GM13977 (cell line): ENCODE measurements around the gene PORCN.
A peak's percentile ranks its signal among the peaks of the same experiment; 100 is the strongest.

Source experiments
- DNase-seq: peaks from one replicate; pipeline ENCODE4 v3.0.0; 2012; ENCODE audit warnings: low spot score
- in situ Hi-C: fragments of 300-500 bp; cut with MboI; formaldehyde crosslinking; loops from one replicate; pipeline ENCODE4 v1.12.0; 2022; ENCODE audit warnings: low sequenced_read_pairs, low pct_unique_long_range_greater_than_20kb, mixed read lengths, inconsistent platforms; ENCODE audit not compliant: unreplicated experiment
- TF ChIP-seq, protein P1 (sequence below): IDR thresholded peaks from 2 replicates; pipeline ENCODE4 v1.5.1; 2012; ENCODE audit warnings: mild to moderate bottlenecking, control low read depth; ENCODE audit not compliant: insufficient read depth; ENCODE audit errors: extremely low read depth, missing control alignments

The PORCN gene

DNA sequence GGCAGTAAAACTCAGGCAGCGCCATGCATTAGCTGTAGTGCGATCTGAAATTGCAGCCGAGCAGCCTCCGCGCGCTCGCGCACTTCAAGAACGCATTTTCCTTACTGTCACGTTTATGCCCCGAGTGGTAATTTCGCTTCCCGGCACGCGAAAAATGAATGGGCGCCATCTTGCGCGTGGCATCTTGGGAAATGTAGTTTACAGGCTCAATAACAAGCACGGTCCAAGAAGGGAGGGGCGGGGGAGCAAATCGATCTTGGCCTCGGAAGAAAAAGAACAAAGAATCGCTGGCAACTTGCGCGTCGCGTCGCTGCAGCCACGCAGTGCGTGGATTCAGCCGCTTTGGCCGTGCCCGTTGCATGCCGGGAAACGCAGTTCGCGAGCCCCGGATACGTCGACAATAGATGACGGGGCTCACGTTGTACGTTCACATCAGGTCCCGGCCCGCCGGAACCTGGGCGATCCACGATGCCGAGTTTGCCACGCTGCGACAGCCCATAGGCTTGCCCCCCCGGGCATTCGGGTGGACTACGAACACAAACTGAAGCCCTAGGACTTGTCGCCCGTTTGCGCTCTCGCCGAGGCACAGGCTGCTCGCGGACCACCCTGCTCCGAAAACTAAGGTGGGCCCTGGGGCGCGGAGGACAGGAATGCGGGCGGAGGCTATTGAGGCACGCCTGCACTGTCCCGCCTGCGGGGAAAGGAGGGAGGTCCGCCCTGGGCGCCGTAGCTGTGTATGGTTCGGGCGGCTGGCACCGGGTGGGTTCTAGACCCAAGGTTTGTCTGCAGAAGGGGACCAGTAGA, 32.8 kb upstream of the PORCN start, which contains the start of gene FTSJ1:
FTSJ1 (plus strand) TSS at position 426 of the 804 bp plus-strand sequence. CDS start 1,849 bp downstream, outside the sequence.
- TF ChIP-seq, protein P1, sequence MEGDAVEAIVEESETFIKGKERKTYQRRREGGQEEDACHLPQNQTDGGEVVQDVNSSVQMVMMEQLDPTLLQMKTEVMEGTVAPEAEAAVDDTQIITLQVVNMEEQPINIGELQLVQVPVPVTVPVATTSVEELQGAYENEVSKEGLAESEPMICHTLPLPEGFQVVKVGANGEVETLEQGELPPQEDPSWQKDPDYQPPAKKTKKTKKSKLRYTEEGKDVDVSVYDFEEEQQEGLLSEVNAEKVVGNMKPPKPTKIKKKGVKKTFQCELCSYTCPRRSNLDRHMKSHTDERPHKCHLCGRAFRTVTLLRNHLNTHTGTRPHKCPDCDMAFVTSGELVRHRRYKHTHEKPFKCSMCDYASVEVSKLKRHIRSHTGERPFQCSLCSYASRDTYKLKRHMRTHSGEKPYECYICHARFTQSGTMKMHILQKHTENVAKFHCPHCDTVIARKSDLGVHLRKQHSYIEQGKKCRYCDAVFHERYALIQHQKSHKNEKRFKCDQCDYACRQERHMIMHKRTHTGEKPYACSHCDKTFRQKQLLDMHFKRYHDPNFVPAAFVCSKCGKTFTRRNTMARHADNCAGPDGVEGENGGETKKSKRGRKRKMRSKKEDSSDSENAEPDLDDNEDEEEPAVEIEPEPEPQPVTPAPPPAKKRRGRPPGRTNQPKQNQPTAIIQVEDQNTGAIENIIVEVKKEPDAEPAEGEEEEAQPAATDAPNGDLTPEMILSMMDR = no peak
- peak; percentile 83 for DNase-seq
- in situ Hi-C loops = loop anchor here (25.0 kb wide), 1 partner anchor 389 kb away; no protein-coding TSS in a partner anchor

DNA sequence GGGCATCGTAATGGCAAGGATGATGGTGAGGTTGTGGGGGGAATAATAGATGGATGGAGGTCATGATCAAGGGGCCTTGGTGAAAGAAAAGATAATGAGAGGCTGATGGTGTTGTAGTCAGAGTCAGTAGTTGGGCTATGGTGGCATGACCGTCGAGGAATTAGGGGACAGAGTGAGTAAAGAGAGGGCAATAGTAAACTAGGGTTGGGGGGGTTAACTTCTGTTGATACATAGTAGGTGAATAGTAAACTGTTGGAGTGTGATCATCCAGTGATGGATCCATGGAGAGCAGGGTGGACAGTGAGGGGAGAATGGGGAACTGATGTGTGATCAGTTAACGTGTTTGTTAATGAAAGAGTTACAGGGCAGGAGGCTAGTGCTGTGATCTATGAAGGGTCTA, 31.9 kb upstream of the PORCN start:
- no peak for DNase-seq
- in situ Hi-C loops = loop anchor here (25.0 kb wide), 1 partner anchor 390 kb away; no protein-coding TSS in a partner anchor
- TF ChIP-seq, protein P1 = no peak

DNA sequence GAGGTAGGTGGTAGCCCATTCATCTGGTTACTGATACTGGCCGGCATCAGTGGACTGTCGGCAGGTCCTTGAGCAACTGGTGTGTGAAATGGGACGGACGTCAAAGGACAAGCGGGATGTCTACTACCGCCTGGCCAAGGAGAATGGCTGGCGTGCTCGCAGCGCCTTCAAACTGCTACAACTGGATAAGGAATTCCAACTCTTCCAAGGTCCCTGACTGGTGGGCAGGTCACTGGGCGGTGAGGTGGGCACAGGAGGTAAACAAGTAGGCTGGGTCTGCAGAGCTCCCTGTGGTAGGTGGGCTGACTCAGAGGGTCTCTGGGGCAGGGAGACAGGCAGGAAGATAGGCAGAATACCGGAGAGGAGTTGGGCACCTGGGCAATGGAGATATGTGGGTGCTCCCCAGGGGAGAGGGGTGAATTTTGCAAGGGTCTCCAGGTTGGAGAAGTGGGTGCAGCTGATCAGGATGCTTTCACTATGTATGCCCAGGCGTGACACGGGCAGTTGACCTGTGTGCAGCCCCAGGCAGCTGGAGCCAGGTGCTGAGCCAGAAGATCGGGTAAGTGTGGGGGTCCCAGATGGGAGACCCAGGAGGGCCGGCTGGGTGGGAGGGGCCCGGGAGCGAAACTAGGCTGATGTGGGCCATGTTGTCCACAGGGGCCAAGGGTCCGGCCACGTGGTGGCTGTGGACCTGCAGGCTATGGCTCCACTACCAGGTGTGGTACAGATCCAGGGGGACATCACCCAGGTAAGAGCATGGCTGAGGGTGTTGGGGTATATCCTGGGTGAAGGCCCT, 30.6 kb upstream of the PORCN start:
- TF ChIP-seq, protein P1 = no peak
- DNase-seq = no peak
- in situ Hi-C loops = loop anchor here (25.0 kb wide), 1 partner anchor 391 kb away; no protein-coding TSS in a partner anchor

DNA sequence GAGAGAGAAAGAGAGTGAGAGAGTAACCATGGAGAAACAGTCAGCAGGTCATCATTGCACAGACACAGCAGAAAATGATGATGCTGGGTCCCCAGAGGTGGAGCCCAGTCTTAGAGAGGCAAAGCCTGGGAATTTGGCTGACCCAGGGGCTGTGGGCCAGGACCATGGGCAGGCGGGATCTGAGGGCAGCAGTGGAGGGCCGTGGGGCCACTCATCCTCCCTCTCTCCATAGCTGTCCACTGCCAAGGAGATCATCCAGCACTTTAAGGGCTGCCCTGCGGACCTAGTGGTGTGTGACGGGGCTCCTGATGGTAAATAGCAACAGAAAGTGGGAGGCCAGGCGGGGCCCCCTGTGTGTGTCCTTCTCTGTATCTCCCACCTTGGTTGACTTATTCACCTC, 30.0 kb upstream of the PORCN start:
- no peak for DNase-seq
- in situ Hi-C loops = loop anchor here (25.0 kb wide), 1 partner anchor 392 kb away; no protein-coding TSS in a partner anchor

DNA sequence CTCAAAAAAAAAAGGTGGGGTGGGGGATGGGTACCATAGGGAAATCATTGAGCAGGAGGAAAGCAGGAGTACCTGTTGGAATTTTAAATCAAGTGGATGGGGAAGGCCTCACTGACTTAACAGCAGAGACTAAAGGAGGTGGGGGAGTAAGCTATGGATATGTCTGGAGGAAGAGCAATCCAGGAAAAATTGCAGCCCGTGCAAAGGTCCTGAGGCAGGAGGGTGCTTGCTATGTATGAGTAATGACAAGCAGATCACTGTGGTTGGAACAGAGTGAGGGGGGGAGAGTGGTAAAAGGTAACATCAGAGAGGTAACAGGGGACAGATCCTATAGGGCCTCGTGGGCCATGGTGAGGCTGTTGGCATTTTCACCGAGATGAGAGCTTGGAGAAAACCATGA, 28.6 kb upstream of the PORCN start:
- no peak for DNase-seq
- in situ Hi-C loops = loop anchor here (25.0 kb wide), 1 partner anchor 393 kb away; no protein-coding TSS in a partner anchor
- TF ChIP-seq, protein P1 = no peak

More for the DNA sequence above, 30.0 kb upstream of the PORCN start:
- TF ChIP-seq, protein P1 = no peak

DNA sequence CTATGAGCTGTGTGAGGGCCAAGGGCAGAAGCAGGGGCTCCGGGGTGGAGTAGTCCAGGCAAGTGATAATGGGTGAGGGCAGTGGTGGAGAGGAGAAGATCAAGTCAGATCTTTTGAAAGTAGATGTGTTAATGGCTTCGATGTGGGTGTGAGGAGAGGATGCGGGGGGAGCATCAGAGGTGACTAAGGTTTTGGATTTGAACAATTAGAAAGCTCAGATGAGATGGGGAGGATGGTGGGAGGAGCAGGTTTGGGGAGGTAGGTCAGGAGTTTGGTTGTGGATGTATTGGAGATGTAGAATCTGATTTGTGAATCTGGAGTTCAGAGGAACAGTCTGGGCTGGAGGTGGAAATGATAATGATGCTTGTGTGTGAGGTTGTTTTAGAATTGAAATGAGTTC, 28.2 kb upstream of the PORCN start:
- no peak for DNase-seq
- in situ Hi-C loops = loop anchor here (25.0 kb wide), 1 partner anchor 393 kb away; no protein-coding TSS in a partner anchor
- TF ChIP-seq, protein P1 = no peak
